HG03039 (cell line): ENCODE results near the gene AQR.

Experiments used
- ATAC-seq: cut with Tn5 transposase; IDR thresholded peaks from one replicate; pipeline ENCODE4 v1.9.1; 2021; ENCODE audit warnings: mild to moderate bottlenecking, moderate library complexity; ENCODE audit not compliant: unreplicated experiment

AQR gene

GRCh38 chr15:34883633-34884032 lies 85.9 kb downstream of the AQR start:
- ATAC-seq: no peak

GRCh38 chr15:34883042-34883441 lies 86.5 kb downstream of the AQR start:
- no peak for ATAC-seq

GRCh38 chr15:34879107-34879506 lies 90.4 kb downstream of the AQR start:
- ATAC-seq: no peak

- no peak for ATAC-seq
These were observed 92.9 kb downstream of the AQR start for GRCh38 chr15:34876640-34877039.

- no peak for ATAC-seq
These were observed 100.4 kb downstream of the AQR start for GRCh38 chr15:34869110-34869509.

GRCh38 chr15:34865531-34865930 lies 104.0 kb downstream of the AQR start:
- no peak for ATAC-seq

GRCh38 chr15:34861214-34861613 lies 108.3 kb downstream of the AQR start:
- no peak for ATAC-seq

- no peak for ATAC-seq
These were observed 113.6 kb downstream of the AQR start for GRCh38 chr15:34855893-34856292.

- no peak for ATAC-seq
These were observed 114.1 kb downstream of the AQR start for GRCh38 chr15:34855413-34855812.

GRCh38 chr15:34854232-34854631 lies 115.3 kb downstream of the AQR start:
- no peak for ATAC-seq

- ATAC-seq: no peak
These were observed 116.4 kb downstream of the AQR start for GRCh38 chr15:34853001-34853758.

- no peak for ATAC-seq
These were observed 117.8 kb downstream of the AQR start for GRCh38 chr15:34851751-34852150.

GRCh38 chr15:34851007-34851406 lies 118.5 kb downstream of the AQR start:
- ATAC-seq: no peak

- ATAC-seq: no peak
These were observed 119.4 kb downstream of the AQR start for GRCh38 chr15:34850121-34850520.

- no peak for ATAC-seq
These were observed 120.1 kb downstream of the AQR start for GRCh38 chr15:34849364-34849959.

GRCh38 chr15:34847598-34847997 lies 121.9 kb downstream of the AQR start:
- ATAC-seq: no peak

- ATAC-seq: no peak
These were observed 128.2 kb downstream of the AQR start for GRCh38 chr15:34841262-34841725.

GRCh38 chr15:34838282-34838681 lies 131.3 kb downstream of the AQR start:
- ATAC-seq: no peak

GRCh38 chr15:34837246-34838016 lies 132.1 kb downstream of the AQR start:
- no peak for ATAC-seq

- ATAC-seq: no peak
These were observed 141.2 kb downstream of the AQR start for GRCh38 chr15:34828145-34828911.

- ATAC-seq: no peak
These were observed 147.7 kb downstream of the AQR start for GRCh38 chr15:34821831-34822230.
